PC-9 (cell line): ENCODE measurements around the gene ZNF462.

Experiments used
- EZH2 ChIP-seq: fragments of 200-600 bp; sonication (generic); IDR thresholded peaks from 2 replicates; pipeline ENCODE4 v1.8.0; 2017; ENCODE audit warnings: antibody characterized with exemption, low read depth
- TF ChIP-seq, protein P1 (sequence below): fragments of 200-600 bp; sonication (generic); conservative IDR thresholded peaks from 2 replicates; pipeline ENCODE4 v1.6.1; 2017; ENCODE audit warnings: mixed run types, antibody characterized with exemption, mild to moderate bottlenecking, moderate library complexity

DNA sequence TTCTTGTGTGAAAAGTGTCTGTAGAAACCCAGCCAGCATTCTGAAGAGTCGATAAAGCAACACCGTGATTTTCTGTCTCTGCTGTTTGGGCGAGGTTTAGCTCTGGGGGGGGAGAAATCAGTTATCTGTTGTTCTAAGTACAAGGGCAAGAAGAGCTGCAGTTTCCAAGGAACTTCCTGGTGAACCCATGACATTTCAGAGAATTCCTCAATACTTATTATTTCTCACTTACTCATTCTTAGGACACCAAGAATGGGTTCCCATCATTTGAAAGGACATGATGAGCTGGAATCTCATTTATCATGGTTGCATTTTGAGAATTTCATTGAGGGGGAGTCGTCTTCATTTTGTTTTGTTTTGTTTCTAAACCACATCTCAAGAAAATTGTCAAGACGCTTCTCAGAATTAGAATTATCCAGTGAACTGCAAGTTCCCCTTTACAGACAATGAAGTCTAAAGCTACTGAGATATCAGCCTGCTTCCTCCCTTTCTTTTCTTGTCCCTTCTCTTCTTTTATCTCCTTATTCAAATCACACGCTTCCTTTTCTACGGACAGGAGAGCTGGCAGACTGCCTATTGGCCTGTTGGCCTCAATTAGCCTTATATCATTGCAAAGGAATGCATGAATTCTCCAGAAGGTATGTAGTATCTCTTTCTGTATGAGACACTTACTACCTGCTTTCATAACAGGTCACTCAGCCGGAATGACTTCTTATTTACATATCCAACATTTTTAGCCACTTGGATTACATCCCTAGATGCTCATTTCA lies 53.7 kb downstream of the ZNF462 start:
- TF ChIP-seq, protein P1, sequence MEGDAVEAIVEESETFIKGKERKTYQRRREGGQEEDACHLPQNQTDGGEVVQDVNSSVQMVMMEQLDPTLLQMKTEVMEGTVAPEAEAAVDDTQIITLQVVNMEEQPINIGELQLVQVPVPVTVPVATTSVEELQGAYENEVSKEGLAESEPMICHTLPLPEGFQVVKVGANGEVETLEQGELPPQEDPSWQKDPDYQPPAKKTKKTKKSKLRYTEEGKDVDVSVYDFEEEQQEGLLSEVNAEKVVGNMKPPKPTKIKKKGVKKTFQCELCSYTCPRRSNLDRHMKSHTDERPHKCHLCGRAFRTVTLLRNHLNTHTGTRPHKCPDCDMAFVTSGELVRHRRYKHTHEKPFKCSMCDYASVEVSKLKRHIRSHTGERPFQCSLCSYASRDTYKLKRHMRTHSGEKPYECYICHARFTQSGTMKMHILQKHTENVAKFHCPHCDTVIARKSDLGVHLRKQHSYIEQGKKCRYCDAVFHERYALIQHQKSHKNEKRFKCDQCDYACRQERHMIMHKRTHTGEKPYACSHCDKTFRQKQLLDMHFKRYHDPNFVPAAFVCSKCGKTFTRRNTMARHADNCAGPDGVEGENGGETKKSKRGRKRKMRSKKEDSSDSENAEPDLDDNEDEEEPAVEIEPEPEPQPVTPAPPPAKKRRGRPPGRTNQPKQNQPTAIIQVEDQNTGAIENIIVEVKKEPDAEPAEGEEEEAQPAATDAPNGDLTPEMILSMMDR: no peak
- TF ChIP-seq EZH2: no peak
